Right ventricle myocardium inferior (tissue), 1 donor: ENCODE results near the gene PCDHGC3. TPM values are rescaled to one million over a fixed set of nuclear protein-coding genes. Genes with fewer than 3 reads are reported as not detected.
A peak's percentile ranks its signal among the peaks of the same experiment; 100 is the strongest.

Source experiments
- ATAC-seq: fragments of 200-7000 bp; cut with Tn5 transposase; one replicate; pipeline ENCODE4 v1.9.1; 2020; ENCODE audit warnings: mild to moderate bottlenecking, moderate library complexity
- DNase-seq: peaks from one replicate; pipeline ENCODE4 v3.0.0; 2021; ENCODE audit errors: missing footprints
- intact Hi-C: fragments of 100-400 bp; cut with DNase I; formaldehyde crosslinking; loops from one replicate; pipeline ENCODE4 v1.11.0; 2022
- total RNA-seq: library from RNA; stranded (reverse); fragmentation: NEBNext Ultra II Directional; extraction: Animal tissue kit (Norgen Biotek cat#: 25700); gene quantifications from one replicate; pipeline ENCODE4 v1.2.1, GENCODE V29; 2021
- donor health status: DM: no; HTN: yes; CAD: no; lungs with severe emphysema.

PCDHGC3 gene
- total RNA-seq, 1 donor from 2014 or later, result 22.5 TPM

DNA sequence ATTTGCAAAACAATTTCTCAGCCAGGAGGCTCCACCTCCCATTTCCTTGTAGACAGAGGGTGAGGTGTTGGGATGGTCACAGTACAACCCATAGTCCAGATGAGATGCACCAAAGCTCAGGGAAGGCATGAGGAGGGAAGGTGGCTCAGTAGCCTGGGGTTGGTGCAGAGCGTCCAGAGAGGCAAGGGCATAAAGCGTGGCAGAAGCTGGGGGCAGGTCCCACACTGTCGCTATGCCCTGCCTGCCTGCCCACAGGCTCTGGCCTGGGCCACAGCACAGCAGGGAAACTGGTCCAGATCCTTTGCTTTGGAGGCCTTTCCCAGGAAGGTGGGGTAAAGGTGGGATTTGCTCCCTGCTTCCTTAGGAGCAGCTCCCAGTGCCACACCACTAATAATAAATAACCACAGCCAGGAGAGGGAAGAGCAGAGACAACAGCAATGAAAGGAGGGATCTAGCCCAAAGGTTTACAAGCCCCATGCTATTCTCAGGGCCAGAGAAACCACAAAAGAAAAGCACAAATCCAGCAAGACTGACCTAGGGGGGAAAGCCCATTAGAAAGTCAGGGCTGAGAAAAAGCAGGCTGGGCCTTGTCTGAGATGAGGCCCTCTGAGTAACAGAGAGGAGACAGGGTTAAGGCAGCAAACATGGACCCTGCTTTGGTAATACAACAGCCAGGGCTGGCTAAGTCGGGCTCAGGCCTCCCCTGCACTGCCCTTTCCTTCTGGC lies 40.3 kb downstream of the PCDHGC3 start:
- intact Hi-C loops, result no loop called here
- ATAC-seq (no peak), DNase-seq (no peak)

DNA sequence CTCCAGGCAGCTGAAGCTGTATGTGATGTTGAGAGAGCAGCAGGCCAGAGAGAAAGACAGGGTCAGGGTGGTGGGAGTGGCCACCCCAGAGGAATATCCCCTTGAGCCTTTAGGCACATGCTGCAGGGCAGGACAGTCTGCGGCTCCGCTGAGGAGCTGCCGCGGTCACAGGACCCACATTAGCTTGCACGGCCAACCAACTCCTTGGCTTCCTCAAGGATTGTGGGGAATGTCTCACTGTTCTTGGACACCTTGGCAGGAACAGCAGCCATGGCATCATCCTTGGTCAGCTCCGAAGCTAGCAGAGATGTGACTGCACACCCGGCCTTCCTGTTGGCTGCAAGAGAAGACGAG lies 40.9 kb downstream of the PCDHGC3 start:
- intact Hi-C loops, result no loop called here
- ATAC-seq, result no peak
- DNase-seq, result no peak

DNA sequence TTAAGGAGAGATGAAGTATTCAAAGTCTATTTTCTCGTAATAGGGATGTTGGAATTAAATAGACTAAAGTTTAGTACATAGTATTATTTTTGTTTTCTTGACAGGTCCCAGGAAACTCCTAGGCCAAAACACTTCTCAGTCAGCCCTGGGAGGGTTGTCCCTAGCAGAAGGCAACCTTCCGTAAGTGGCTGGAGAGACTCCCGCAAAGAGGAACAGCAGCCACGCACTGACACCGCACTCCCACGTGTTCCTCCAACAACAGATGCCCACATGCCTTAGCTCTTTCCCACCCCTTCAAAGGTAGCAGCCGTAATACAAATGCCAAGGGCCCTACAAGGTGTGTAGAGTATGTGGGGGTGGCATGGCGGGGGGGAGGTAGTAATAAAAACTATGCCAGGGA lies 41.5 kb downstream of the PCDHGC3 start:
- DNase-seq (no peak), ATAC-seq (no peak)
- intact Hi-C loops, result no loop called here

DNA sequence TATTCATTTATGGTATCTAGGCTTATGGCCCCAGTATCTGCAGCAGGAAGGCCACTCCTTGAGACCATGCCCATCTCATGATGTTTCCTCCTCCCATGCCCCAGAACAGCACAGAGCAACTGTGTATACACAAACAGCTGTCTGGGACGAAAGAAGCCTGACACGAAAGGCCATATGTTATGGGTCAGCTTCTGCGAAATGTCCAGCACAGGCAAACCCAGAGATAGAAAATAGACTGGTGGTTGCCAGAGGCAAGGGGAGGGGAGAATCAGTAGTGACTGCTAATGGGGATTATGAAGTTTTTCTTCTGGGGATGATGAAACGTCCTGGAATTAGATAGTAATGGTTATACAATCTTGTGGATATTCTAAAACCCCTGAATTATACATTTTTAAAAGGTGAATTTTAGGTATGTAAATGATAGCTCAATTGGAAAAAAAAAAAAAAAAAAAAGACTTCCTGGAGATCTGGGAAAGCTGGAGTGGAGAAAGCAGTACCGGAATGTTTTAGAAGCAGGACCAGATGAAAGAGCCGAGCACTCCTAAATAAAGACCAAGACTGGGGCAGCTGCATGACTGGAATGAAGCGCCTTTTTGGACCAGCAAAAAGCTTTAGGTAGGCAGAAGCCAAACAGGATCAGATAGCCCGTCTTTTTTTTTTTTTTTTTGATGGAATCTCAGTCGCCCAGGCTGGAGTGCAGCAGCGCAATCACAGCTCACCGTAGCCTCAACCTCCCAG lies 42.3 kb downstream of the PCDHGC3 start:
- intact Hi-C loops, result no loop called here

DNA sequence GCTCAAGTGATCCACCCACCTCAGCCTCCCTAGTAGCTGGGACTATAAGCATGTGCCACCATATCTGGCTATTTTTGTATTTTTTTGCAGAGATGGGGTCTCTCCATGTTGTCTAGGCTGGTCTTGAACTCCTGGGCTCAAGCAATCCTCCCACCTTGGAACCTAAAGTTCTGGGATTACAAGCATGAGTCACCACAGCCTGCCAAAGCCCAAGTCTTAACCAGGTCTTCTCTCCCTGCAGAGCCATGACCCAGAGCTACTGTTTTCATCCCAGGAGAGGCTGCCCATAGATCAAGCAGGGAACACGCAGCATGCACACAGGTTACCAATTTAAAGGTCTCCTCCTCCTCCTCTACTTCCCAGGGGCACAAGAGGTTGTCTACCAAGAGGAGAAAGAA lies 42.9 kb downstream of the PCDHGC3 start:
- DNase-seq (no peak), ATAC-seq (no peak)
- intact Hi-C loops, result no loop called here

More for the DNA sequence above, 42.3 kb downstream of the PCDHGC3 start:
- no peak for DNase-seq
- ATAC-seq, result no peak

DNA sequence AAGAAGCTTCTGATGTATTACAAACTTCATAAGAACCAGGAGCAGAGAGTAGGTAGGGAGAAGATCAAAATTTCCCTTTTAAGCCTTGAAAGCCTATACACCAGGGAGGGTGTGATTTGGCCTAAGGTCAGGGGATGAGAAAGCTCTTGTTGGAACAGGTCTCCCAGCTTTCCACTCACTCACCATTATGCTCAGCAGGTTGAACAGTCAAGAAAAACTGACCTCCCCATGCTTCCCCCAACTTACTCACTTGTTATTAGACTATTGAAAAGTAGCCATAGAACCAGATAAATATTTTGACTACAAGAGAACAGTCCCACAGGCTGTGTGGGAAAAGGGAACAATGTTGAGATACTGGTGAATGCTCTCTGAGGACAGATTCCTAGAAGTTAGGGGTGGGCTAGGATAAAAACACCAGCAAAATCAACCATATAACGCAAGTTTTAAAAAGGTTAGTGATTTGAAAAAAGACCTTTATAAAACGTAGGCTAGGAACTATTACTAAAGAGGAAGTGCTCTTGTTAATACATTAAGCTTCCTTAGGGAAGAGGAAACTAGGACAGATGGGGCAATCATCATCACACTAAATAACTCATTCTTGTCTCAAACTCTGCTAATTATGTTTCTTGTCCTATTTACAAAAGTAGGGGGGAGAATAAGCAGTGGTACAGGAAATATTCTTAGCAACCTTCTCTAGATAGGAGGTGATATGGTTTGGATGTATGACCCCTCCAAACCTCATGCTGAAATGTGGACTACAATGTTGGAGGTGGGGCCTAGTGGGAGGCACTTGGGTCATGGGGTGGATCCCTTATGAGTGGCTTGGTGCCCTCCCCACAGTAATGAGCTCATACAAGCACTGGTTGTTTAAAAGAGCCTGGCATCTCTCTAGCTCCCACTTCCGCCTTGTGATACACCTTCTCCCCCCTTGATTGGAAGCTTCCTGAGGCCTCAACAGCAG lies 44.1 kb downstream of the PCDHGC3 start:
- ATAC-seq, result no peak
- intact Hi-C loops, result no loop called here
- no peak for DNase-seq

DNA sequence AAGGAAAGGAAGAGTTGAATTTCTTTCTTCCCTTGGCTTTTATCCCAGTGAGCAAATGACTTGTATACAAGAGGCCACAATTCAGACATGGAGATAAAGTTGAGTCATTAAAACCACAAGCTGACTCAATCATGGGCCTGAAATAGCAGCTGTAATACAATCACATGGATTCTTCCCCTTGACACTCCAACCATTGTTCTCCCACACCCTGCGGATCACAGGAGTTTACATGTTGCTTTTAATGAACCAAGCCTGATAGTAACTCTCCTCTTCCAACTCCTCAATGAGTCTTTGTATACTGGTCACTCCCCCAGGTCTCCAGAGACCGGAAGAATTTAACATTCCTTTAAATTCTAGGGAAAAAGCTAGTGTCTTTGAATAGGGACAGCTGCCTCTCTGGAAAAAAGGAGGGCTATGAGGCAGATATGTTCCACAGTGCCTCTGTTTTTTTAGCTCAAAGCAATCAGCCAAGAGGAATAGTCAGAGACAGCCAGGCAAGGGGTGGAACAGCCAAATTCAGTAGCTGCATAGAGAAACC lies 45.5 kb downstream of the PCDHGC3 start:
- ATAC-seq (peak; percentile 77), DNase-seq (no peak)
- intact Hi-C loops, result no loop called here

DNA sequence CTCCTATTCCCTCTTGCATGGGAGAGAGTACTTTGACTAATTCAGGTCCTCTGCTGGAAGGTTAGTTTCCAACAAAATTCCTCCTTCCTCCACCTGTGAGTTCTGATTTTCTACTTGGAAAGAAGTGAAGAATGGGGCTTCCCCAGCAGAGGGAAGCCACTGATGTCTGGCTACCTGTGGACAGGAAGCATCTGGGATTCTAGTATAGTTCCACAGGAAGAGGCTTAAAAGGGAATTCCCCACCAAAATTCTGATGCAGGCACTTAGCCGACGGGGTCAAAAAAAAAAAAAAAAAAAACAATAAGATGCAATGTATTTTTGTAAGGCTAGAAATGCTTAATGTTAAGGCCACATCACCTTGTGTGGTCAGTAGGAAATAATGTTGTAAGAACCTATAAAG lies 46.5 kb downstream of the PCDHGC3 start:
- DNase-seq, result no peak
- intact Hi-C loops, result no loop called here
- no peak for ATAC-seq

DNA sequence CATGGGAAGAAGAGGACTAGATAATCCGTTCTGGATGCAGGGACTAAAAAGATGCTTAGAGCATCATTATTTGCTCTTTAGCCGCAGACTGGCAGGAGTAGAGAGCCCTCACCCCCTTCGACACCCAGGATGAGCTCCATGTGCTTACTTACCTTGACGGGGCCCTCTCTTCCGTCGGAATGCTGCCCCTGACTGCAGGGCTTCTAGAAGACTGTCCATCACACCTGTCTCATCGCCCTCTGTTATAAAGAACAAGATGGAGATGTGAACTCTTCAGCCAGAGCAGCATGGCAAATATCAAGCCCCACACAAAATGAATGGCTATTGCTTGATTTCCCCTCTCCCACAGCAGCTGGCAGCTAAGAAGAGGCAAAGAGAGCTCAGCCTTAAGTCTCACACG lies 48.2 kb downstream of the PCDHGC3 start:
- no peak for ATAC-seq
- intact Hi-C loops, result loop anchor here (2.0 kb wide), 4 partner anchors 33 to 107 kb away; partner anchors contain the start of genes PCDHGA12, PCDHGB7 and PCDHGC3
- DNase-seq, result no peak

DNA sequence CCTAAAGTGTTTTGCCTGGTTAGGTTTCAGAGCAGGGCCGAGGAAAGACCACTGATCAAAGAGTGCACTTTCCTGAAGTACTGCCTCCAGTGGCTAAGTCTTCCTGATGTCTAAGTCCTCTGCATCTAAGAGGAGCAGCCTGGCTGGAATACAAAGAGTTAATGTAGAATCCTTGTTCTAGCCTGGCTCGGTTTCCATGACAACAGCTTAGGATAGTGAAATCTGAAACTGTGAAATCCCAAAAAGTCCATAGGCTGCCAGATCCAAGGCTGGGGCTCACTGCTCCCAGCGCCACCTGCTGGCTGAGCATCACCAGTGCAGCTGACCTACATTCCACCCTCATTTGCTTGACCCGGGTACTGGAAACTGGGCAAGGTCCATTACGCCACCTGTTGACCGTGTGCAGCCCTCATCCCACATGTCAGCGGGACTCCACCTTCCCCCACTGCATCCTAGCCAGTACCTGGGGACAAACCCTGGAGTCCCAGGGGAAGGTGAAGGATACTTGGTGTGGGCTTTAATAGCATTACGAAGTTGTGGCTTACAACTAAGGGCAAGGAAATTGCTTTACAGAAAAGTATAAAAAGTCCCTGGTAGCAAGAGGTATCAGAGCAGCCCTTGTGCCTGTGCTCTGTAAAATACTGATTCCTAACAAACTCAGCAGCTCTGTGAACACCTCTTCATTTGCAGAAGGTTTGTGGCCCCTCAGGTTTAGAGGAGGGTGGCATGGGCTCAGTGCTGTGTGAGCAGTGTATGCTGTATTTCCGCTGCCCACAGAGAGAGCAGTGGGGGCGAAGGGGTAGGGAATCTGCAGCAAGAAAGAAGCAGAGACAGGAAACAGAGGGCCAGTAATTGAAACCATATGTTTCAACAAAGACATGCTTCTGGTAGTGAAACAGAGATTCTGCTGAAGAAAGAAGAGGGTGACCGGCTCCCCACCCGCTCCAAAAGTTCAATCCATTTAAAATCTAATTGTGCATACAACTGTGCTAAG lies 49.1 kb downstream of the PCDHGC3 start:
- ATAC-seq, result peak; percentile 72
- DNase-seq, result peak; percentile 92
- intact Hi-C loops, result loop anchor here (2.0 kb wide), 4 partner anchors 32 to 108 kb away; partner anchors contain the start of genes PCDHGA12, PCDHGB7 and PCDHGC3

DNA sequence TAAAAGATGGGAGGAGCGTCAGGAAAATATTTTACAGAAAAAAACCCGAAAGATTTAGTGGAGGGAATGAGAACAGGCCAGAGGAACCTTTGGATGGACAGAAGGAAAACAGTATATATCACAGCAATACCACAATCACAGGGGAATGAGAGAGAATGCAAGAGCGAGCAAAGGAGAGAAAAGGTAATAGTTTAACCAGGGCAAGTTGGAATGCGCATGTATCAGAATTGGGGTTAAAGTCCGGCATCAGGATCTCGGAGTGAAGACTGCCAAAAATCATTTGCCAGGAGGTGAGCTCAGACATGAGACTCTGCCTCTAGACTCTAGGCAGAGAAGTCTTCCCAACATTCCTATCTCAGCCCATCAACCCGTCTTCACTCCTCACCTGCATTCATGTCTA lies 49.9 kb downstream of the PCDHGC3 start:
- intact Hi-C loops, result loop anchor here (2.0 kb wide), 4 partner anchors 31 to 109 kb away; partner anchors contain the start of genes PCDHGA12, PCDHGB7 and PCDHGC3
- ATAC-seq, result no peak
- no peak for DNase-seq

DNA sequence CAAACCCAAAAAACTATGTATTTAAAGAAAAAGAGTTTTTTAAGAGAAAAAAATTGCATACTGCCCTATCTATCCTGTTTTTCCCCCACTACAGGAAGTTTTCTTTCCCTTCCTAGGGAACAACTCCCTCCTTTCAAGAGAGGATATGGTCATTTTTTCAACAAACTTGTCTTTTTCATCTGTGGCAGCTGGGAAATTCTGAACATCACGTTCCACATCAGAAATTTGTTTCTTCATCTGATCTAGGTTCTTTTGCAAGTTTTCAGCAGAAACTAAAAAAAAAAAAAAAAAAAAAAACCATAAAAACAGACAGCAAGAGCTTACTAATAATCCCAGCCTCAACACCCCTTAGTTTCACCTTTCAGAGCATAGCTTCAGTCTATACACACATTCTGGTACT lies 51.7 kb downstream of the PCDHGC3 start:
- no peak for ATAC-seq
- intact Hi-C loops, result no loop called here
- no peak for DNase-seq

Other genes starting within 250 kb of the PCDHGC3 start
- gene PCDHB15, start 230.6 kb upstream of the PCDHGC3 start, total RNA-seq, result 5.8 TPM
- gene SLC25A2, start 171.9 kb upstream of the PCDHGC3 start, total RNA-seq, result not detected
- 101 TPM for gene TAF7, start 155.2 kb upstream of the PCDHGC3 start, total RNA-seq
- gene PCDHGA1, start 145.5 kb upstream of the PCDHGC3 start, total RNA-seq, result 3.2 TPM
- 6.2 TPM for gene PCDHGA2, start 137.2 kb upstream of the PCDHGC3 start, total RNA-seq
- gene PCDHGA3, start 132.1 kb upstream of the PCDHGC3 start, total RNA-seq, result 9.8 TPM
- 6.7 TPM for gene PCDHGB1, start 125.9 kb upstream of the PCDHGC3 start, total RNA-seq
- 7.8 TPM for gene PCDHGA4, start 120.9 kb upstream of the PCDHGC3 start, total RNA-seq
- gene PCDHGB2, start 116.0 kb upstream of the PCDHGC3 start, total RNA-seq, result 8.3 TPM
- gene PCDHGA5, start 111.8 kb upstream of the PCDHGC3 start, total RNA-seq, result 5.7 TPM
- gene PCDHGB3, start 105.7 kb upstream of the PCDHGC3 start, total RNA-seq, result 7.3 TPM
- 6.0 TPM for gene PCDHGA6, start 102.1 kb upstream of the PCDHGC3 start, total RNA-seq
- 7.2 TPM for gene PCDHGA7, start 93.2 kb upstream of the PCDHGC3 start, total RNA-seq
- gene PCDHGB4, start 88.3 kb upstream of the PCDHGC3 start, total RNA-seq, result 4.6 TPM
- 9.7 TPM for gene PCDHGA8, start 83.3 kb upstream of the PCDHGC3 start, total RNA-seq
- 6.1 TPM for gene PCDHGB5, start 78.0 kb upstream of the PCDHGC3 start, total RNA-seq
- gene PCDHGA9, start 73.2 kb upstream of the PCDHGC3 start, total RNA-seq, result 4.2 TPM
- gene PCDHGB6, start 67.9 kb upstream of the PCDHGC3 start, total RNA-seq, result 5.9 TPM
- gene PCDHGA10, start 63.0 kb upstream of the PCDHGC3 start, total RNA-seq, result 4.1 TPM
- gene PCDHGB7, start 58.3 kb upstream of the PCDHGC3 start, total RNA-seq, result 8.6 TPM
- gene PCDHGA11, start 54.9 kb upstream of the PCDHGC3 start, total RNA-seq, result 4.5 TPM
- 6.5 TPM for gene PCDHGA12, start 45.5 kb upstream of the PCDHGC3 start, total RNA-seq
- 2.4 TPM for gene PCDHGC4, start 9.1 kb downstream of the PCDHGC3 start, total RNA-seq
- 2.4 TPM for gene PCDHGC5, start 13.1 kb downstream of the PCDHGC3 start, total RNA-seq
- gene DIAPH1, start 143.0 kb downstream of the PCDHGC3 start, total RNA-seq, result 36.1 TPM
- gene HDAC3, start 160.9 kb downstream of the PCDHGC3 start, total RNA-seq, result 29.9 TPM
- 0.78 TPM for gene RELL2, start 161.0 kb downstream of the PCDHGC3 start, total RNA-seq
- 4.5 TPM for gene FCHSD1, start 175.5 kb downstream of the PCDHGC3 start, total RNA-seq
- 14.7 TPM for gene ARAP3, start 206.3 kb downstream of the PCDHGC3 start, total RNA-seq